ENCODE measurements around the gene IGSF9. TPM values are rescaled to one million over a fixed set of nuclear protein-coding genes. Genes with fewer than 3 reads are reported as not detected.

IGSF9 gene
- total RNA-seq, 1 donor from 2014 or later, result 68.2 TPM

DNA sequence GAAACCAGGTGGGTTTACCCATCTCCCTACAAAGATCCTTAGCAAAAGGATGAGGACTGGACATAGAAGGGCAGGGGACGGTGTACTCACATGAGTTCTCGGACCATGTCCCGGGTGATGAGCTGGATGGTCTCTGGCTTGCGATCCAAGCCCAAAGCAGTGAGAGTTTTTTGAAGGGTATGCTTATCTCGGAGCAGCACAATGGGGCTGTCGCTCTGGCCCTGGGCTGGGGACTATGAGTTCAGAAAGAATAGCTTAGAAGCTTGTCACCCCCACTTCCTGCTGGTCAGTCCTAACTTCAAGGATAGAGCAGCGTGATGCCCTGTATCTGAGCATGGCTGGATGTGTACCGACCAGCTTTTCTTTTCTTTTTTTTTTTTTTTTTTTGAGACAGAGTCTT, 55.0 kb downstream of the IGSF9 start:
- Mint-ChIP-seq H3K36me3 (ENCODE audit: insufficient read depth) (no peaks in the 10 kb centered on the region), H3K4me3 (ENCODE audit: low read depth) (no peak overlapping the region), H3K9me3 (ENCODE audit: low read depth) (no peaks in the 10 kb centered on the region), H3K27ac (no peak overlapping the region), H3K27me3 (peaks cover 41% of the 10 kb centered on the region), H3K4me1 (ENCODE audit: low read depth) (no peaks in the 10 kb centered on the region)
- no peak for TF ChIP-seq CTCF (IDR thresholded peaks at IDR 0.05; ENCODE audit: unreplicated experiment)
- DNase-seq (ENCODE audit: low spot score, unreplicated experiment), result no peak

DNA sequence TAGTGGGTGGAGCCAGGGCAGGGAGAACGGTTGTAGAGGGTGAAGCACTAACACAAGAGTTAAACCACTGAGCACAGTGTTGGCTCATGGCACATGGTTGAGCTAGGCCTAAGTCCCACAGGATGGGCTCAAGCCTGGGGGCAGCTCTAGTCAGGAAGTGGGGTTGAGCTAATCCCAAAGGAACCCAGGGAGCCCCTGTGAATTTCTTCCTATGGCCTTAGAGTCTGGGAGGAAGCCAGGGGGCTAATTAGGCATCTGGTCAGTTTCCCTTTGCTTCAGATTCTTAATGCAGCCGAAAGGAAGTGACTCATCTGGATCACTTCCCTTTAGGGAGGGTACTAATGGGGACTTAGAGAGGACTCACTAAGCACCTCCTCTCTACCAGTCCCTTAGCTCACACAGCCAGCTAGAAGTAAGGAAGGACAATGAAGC, 55.6 kb downstream of the IGSF9 start:
- Mint-ChIP-seq H3K27me3 (peaks cover 36% of the 10 kb centered on the region), H3K9me3 (ENCODE audit: low read depth) (no peaks in the 10 kb centered on the region), H3K4me1 (ENCODE audit: low read depth) (no peaks in the 10 kb centered on the region), H3K4me3 (ENCODE audit: low read depth) (no peak overlapping the region), H3K27ac (no peak overlapping the region), H3K36me3 (ENCODE audit: insufficient read depth) (no peaks in the 10 kb centered on the region)
- DNase-seq (ENCODE audit: low spot score, unreplicated experiment), result no peak
- no peak for TF ChIP-seq CTCF (IDR thresholded peaks at IDR 0.05; ENCODE audit: unreplicated experiment)

DNA sequence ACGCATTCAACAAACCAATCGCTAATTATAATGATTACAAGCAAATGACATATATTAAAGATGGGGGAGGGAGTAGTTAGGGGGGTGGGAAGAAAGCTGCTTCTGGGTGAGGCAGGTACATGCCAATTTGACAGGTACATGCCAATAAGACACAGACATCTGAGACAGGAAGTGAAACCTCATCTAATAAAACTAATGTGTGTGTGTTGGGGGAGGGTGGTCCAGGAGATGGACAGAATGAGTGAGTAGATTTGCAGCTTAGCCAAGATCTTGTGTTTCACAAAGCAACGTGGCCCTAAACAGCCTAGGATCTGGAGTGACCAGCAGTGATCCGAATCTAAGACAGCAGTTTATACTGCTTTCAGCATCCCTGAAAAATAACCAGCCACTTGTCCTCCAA, 56.2 kb downstream of the IGSF9 start:
- no peaks in the 10 kb centered on the region for H3K4me1 Mint-ChIP-seq (ENCODE audit: low read depth)
- H3K27ac Mint-ChIP-seq, result no peak overlapping the region
- H3K9me3 Mint-ChIP-seq (ENCODE audit: low read depth), result no peaks in the 10 kb centered on the region

GRCh38 chr1:159884296-159884695, 61.1 kb downstream of the IGSF9 start:
- TF ChIP-seq CTCF (IDR thresholded peaks at IDR 0.05; ENCODE audit: unreplicated experiment), result no peak
- DNase-seq (ENCODE audit: low spot score, unreplicated experiment), result no peak
- Mint-ChIP-seq H3K36me3 (ENCODE audit: insufficient read depth) (no peaks in the 10 kb centered on the region), H3K4me3 (ENCODE audit: low read depth) (no peak overlapping the region), H3K9me3 (ENCODE audit: low read depth) (no peaks in the 10 kb centered on the region), H3K4me1 (ENCODE audit: low read depth) (no peaks in the 10 kb centered on the region), H3K27ac (no peak overlapping the region), H3K27me3 (peaks cover 22% of the 10 kb centered on the region)

More for the DNA sequence above, 56.2 kb downstream of the IGSF9 start:
- no peaks in the 10 kb centered on the region for H3K36me3 Mint-ChIP-seq (ENCODE audit: insufficient read depth)
- H3K4me3 Mint-ChIP-seq (ENCODE audit: low read depth), result no peak overlapping the region
- no peak for DNase-seq (ENCODE audit: low spot score, unreplicated experiment)
- TF ChIP-seq CTCF (IDR thresholded peaks at IDR 0.05; ENCODE audit: unreplicated experiment), result no peak
- peaks cover 37% of the 10 kb centered on the region for H3K27me3 Mint-ChIP-seq

- DNase-seq (ENCODE audit: low spot score, unreplicated experiment), result no peak
- no peaks in the 10 kb centered on the region for H3K4me1 Mint-ChIP-seq (ENCODE audit: low read depth)
- TF ChIP-seq CTCF (IDR thresholded peaks at IDR 0.05; ENCODE audit: unreplicated experiment), result no peak
- H3K4me3 Mint-ChIP-seq (ENCODE audit: low read depth), result no peak overlapping the region
- H3K9me3 Mint-ChIP-seq (ENCODE audit: low read depth), result no peaks in the 10 kb centered on the region
- H3K27ac Mint-ChIP-seq, result no peak overlapping the region
- H3K36me3 Mint-ChIP-seq (ENCODE audit: insufficient read depth), result no peaks in the 10 kb centered on the region
- peaks cover 29% of the 10 kb centered on the region for H3K27me3 Mint-ChIP-seq
These were observed 62.3 kb downstream of the IGSF9 start for GRCh38 chr1:159883134-159883533.
